NCI-H187 (cell line): Measurements from ENCODE around the gene ITLN1.
"Not testable (repeated sequence)": the region's sequence is repeated elsewhere in the genome, so short reads cannot be mapped to it uniquely, and the experiment has no call there.

Source experiments
- DNase-seq, 2 experiments: peaks; one replicate each; lab custom pipeline; 2025; lab: John Stamatoyannopoulos, UW

The ITLN1 gene

DNA sequence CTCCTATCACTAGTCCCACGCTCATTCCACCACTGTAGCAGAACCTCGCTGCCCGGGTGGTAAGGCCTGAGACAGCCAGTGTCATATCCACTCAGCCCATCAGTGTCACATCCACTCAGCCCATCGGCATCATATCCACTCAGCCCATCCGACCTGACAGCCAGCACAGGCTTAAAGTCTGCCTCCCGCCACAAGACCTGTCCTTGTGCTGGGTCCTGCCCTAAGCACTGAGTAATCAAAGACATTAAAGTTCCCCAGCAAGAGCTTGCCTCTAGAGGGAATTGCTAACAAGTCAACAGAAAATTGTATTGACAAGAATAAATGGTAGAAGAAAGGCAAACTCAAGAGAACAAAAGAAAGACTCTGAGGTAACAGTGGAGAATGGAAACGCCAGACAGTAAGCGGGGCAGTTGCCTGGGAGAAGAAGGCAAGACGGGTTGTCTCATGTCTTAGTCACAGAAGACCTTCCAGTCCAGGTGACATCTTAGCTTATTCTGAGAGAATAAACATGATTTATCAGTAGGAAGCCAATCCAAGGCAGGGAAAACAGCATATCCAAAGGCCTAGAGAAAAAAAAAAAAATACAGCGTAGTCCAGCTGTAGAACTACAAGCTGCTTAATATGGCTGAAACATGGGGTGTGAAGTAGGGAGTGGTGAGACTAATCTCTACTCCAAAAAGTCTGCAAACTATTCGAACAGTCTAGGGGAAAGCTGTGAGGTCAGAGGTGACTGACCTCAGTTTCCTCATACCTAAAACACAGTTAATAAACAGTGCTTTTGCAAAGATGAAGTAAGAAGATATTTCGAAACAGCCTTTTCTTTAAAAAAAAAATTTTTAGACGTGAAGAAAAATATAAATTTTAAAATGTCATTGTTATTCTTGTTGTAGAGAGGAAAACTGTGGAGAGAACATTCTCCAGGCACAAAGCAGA is 1.1 kb downstream of the ITLN1 start:
- DNase-seq = no peak

DNA sequence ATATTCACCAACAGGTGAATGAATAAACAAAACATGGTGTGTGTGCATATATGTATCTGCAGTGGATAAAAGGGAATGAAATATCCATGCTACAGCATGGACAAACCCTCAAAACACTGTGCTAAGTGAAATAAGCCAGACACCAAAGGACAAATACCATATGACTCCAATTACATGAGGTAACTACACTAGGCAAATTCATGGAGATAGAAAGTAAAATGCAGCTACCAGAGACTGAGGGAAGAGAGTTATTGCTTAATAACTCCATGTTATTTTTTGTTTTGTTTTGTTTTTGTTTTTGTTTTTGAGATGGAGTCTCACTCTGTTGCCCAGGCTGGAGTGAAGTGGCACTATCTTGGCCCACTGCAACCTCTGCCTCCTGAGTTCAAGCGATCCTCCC is 2.4 kb downstream of the ITLN1 start:
- no peak for DNase-seq

- DNase-seq = not testable (repeated sequence)
Observed at GRCh38 chr1:160881264-160881663, 3.7 kb downstream of the ITLN1 start.

DNA sequence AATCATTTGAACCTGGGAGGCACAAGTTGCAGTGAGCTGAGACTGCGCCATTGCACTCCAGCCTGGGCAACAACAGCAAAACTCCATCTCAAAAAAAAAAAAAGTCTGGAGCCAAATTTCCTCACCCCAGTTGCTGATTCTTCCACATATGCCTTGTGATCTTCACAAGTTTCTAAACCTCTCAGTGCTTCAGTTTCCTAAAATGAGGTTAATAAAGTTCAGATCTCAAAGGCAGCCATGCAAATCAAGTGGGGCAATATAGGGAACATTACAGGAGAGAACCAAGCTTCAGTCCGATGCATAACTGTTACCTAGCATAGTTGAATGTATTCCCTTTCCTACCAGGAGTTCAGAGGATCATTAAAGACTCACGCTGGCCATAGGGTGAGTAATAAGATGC is 4.8 kb downstream of the ITLN1 start:
- DNase-seq = no peak

DNA sequence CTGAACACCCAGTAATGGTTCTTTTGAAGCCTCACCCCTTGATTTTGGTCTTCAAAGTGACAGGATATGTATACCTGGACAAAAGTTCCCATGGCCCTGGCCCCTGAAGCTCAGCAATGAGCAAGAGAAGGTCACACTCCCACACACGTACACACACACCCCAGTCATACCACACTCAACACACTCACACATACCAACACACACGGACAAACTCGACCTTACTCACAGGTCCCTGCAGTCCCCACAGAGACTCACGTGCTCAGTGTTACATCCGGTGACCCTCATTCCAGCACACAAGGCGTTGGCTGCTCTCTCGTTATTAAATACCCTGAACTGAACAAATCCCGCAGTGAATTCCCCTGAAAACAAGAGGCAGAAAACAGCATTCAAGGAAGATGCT is 5.9 kb downstream of the ITLN1 start:
- no peak for DNase-seq

DNA sequence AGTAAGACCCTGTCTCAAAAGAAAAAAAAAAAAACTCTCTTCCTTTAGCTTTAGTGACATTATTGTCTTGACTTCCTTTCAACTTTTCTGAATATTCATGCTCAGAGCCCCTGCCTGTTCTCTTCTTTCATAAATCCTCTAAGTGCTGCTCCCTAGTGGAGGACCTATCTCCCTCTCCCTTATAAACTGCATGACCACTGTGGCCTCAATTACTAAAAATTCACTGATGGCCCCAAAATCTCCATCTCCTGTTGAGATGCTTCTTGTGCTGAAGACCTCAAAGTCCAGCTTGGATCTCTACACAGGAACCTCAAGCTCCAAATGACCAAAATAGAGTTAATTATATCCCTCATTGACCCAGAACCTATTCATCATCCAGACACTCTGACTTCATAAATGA is 7.8 kb downstream of the ITLN1 start:
- no peak for DNase-seq

- DNase-seq = no peak
Observed at GRCh38 chr1:160876311-160876710, 8.7 kb downstream of the ITLN1 start.

GRCh38 chr1:160875591-160875990 is 9.4 kb downstream of the ITLN1 start:
- DNase-seq = not testable (repeated sequence)

GRCh38 chr1:160874935-160875334 is 10.0 kb downstream of the ITLN1 start:
- no peak for DNase-seq

GRCh38 chr1:160868141-160868540 is 16.8 kb downstream of the ITLN1 start:
- DNase-seq = no peak

DNA sequence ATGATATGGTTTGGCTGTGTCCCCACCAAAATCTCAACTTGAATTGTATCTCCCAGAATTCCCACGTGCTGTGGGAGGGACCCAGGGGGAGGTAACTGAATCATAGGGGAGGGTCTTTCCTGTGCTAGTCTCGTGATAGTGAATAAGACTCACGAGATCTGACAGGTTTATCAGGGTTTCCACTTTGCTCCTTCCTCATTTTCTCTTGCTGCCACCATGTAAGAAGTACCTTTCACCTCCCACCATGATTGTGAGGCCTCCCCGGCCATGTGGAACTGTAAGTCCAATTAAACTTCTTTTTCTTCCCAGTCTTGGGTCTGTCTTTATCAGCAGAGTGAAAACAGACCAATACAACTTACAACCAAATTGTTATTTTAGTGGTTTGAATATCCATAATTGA is 17.3 kb downstream of the ITLN1 start:
- not testable (repeated sequence) for DNase-seq

DNA sequence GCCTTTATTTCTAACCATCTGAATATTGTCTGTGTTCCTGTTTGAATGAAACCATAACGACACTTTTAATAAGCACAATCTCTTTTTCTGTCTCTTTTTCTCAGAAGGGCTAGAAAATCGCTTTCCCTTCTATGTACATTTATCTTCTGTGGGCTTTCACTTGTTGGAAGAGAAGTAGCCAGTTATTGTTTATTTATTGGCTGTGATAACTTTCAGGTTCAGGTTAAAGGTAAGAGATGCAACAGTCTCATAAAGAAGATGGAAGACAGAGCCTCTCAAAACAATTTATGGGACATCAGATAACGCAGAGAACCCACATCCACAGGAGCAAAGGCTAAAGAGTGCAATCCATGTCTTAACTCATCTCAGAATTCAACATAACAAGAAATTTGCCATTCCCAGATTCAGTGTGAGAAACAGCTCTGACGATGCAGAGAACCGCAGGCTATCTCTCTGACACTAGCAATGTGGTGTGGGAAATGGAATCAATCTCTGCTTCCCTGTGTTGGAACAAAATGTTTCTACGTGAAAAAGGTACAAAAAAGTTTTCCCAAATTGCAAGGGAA is 18.2 kb downstream of the ITLN1 start:
- DNase-seq = no peak

- DNase-seq = no peak
Observed at GRCh38 chr1:160866001-160866694, 18.8 kb downstream of the ITLN1 start.

DNA sequence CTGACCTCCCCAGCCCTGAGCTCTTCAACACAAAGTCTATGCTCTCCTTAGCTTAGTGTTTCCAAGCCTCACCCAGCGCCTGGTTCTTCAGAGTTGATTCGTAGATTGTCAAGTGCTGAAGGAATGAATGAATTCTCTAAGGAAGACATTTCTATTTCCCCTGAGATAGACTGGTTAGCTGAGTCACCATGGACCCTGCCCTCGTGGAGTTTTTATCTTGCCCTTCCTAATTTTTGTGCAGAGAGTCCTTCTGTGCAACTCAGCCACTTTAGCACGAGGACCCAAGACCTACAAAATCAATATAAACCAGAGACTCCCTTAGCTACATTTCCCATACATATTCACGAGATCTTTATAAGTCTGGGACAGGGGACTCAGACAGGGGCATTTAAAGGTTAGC is 19.6 kb downstream of the ITLN1 start:
- DNase-seq = no peak

- DNase-seq = no peak
Observed at GRCh38 chr1:160864173-160864572, 20.8 kb downstream of the ITLN1 start.

DNA sequence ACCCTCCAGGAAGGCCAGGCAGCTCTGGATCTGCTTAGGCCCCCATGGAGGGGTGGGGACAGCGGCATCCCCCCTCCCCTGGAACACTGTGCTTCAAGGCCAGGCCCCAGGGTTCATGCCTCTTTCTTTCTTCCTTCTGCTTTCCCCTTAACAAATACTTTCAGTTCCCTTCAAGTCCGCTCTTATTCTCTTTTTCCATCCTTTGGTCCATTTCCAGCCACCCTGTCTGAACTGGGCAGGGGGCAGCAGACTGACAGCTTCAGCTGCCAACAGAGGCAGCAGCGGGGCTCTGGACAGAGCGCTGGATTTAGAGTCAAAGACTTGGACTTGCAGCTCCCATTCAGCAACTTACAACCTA is 21.2 kb downstream of the ITLN1 start:
- no peak for DNase-seq

DNA sequence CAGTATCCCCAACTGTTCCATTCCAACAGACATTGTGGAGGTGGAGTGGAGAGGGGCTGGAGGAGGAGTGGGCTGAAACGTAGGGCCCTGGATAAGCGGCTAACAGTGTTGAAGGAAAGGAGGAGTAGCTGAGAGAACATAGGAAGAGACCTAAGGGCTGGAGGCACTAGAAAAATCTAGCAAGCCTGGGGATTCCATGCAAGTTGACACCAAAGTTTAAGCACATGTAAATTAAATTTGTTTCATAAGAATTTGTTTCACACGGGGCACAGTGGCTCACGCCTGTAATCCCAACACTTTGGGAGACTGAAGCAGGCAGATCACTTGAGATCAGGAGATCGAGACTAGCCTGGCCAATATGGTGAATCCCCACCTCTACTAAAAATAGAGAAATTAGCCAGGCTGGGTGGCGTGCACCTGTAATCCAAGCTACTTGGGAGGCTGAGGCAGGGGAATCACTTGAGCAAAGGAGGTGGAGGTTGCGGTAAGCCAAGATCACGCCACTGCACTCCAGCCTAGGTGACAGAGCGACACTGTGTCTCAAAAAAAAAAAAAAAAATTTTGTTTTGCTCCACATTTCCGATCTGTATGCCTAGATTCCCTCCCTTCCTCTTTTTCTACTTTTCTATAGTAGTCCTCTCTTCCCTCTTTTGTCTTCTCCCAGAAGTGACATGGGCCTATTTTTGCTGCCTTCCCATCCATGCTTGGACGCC is 21.8 kb downstream of the ITLN1 start:
- DNase-seq = no peak

GRCh38 chr1:160862203-160863060 is 22.5 kb downstream of the ITLN1 start, which contains the start of gene CD244:
TSS of gene CD244 (minus strand) at chr1:160862887. CDS start at chr1:160862677, 210 bp downstream.
- DNase-seq = no peak

GRCh38 chr1:160860840-160861505 is 24.0 kb downstream of the ITLN1 start:
- no peak for DNase-seq

GRCh38 chr1:160859166-160859565 is 25.8 kb downstream of the ITLN1 start:
- no peak for DNase-seq

DNA sequence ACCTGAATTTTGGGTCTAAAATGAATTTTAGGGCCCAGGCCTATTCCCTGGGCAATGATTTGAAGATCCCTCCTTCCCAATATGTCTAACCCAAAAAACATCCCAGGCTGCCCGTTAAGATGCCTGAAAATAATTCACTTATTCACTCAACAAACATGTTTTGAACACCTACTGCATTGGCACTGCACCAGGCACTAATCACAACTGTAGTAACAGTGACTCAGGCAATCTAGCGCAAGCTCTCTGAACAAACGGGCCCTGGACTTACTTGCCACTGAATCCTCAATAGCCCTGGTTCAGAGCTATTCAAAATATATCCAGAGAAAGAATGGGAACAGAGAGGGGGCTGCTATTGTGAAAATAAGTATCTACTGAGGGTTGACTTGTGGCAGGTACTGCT is 26.5 kb downstream of the ITLN1 start:
- no peak for DNase-seq
